Measurements from ENCODE around the gene BRMS1. TPM values are rescaled to one million over a fixed set of nuclear protein-coding genes. Genes with fewer than 3 reads are reported as not detected.
A peak's percentile ranks its signal among the peaks of the same experiment; 100 is the strongest.

The BRMS1 gene
- total RNA-seq, 3 donors from 2014 or later: 35.9 to 47.6 (median 39.3) TPM

DNA sequence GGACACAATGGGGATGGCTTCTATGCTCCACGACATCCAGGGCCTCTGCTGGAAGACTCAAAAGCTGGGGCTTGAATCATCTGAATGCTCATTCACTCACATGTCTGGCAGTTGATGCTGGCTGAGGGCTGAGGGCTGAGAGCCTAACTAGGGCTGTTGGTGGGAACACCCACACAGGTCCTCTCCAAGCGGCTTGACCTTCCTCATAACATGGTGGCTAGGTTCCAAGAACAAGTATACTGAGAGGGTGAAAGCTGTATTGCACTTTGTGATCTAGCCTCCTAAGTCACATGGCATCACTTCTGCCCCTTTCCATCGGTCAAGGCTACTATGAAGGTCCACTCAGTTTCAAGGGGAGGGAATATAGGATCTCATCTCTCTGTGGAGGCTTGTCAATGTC, 45.7 kb downstream of the BRMS1 start:
- DNase-seq: no peak
- Histone ChIP-seq H3K4me1 (ENCODE audit: low read depth) (no peaks in the 10 kb centered on the region), H3K4me3 (no peak overlapping the region), H3K9me3 (no peaks in the 10 kb centered on the region), H3K36me3 (ENCODE audit: low read depth) (no peaks in the 10 kb centered on the region)
- intact Hi-C loops (cut with DNase I, micrococcal nuclease): no loop called here
- ATAC-seq: no peak
- TF ChIP-seq, protein P1, sequence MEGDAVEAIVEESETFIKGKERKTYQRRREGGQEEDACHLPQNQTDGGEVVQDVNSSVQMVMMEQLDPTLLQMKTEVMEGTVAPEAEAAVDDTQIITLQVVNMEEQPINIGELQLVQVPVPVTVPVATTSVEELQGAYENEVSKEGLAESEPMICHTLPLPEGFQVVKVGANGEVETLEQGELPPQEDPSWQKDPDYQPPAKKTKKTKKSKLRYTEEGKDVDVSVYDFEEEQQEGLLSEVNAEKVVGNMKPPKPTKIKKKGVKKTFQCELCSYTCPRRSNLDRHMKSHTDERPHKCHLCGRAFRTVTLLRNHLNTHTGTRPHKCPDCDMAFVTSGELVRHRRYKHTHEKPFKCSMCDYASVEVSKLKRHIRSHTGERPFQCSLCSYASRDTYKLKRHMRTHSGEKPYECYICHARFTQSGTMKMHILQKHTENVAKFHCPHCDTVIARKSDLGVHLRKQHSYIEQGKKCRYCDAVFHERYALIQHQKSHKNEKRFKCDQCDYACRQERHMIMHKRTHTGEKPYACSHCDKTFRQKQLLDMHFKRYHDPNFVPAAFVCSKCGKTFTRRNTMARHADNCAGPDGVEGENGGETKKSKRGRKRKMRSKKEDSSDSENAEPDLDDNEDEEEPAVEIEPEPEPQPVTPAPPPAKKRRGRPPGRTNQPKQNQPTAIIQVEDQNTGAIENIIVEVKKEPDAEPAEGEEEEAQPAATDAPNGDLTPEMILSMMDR (IDR thresholded peaks at IDR 0.05): no peak

DNA sequence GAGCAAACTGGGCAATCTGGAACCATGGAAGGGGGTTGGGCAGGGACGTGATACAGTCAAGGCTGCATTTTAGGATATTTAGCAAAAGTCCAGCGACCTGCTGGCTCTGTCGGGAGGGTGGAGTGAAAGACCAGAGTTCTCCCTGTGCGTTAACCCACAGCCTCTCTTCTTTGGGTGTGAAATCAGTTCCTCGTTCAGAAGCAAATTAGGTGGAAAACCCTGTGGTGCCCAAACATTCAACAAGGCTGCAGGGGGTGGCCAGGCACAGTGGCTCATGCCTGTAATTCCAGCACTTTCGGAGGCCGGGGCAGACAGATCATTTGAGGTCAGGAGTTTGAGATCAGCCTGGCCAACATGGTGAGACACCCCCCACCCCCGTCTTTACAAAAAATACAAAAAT, 47.3 kb downstream of the BRMS1 start:
- Histone ChIP-seq H3K36me3 (ENCODE audit: low read depth) (no peaks in the 10 kb centered on the region), H3K9me3 (no peaks in the 10 kb centered on the region), H3K4me3 (no peak overlapping the region), H3K4me1 (ENCODE audit: low read depth) (no peaks in the 10 kb centered on the region)
- TF ChIP-seq, protein P1 (IDR thresholded peaks at IDR 0.05): no peak
- no peak for ATAC-seq
- intact Hi-C loops (cut with DNase I, micrococcal nuclease): no loop called here
- no peak for DNase-seq

DNA sequence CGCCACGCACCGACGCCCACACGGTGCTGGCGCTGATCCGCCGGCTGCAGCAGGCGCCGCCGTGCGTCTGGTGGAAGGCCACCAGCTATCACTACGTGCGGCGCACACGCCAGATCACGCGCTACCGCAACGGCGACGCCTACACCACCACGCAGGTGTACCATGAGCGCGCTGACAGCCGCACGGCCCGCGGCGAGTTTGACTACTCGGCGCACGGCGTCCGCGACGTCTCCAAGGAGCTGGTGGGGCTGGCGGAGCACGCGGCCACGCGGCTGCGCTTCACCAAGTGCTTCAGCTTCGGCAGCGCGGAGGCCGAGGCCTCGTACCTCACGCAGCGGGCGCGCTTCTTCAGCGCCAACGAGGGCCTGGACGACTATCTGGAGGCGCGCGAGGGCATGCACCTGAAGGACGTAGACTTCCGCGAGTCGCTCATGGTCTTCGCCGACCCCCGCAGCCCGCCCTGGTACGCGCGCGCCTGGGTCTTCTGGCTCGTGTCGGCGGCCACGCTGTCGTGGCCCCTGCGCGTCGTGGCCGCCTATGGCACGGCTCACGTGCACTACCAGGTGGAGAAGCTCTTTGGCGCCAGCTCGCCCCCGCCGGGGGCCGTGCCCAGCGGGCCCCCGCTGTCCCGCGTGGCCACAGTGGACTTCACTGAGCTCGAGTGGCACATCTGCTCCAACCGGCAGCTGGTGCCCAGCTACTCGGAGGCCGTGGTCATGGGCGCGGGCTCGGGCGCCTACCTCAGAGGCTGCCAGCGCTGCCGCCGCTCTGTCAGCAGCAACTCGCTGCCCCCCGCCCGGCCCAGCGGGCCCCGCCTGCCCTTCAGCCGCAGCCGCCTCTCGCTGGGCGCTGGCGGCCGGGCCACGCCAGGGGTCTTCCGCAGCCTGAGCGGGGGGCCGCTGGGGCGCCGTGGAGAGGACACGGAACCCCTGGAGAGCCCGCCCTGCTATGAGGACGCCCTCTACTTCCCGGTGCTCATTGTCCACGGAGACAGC, 50.0 kb downstream of the BRMS1 start:
- ATAC-seq: no peak
- no peak overlapping the region for H3K4me3 ChIP-seq

DNA sequence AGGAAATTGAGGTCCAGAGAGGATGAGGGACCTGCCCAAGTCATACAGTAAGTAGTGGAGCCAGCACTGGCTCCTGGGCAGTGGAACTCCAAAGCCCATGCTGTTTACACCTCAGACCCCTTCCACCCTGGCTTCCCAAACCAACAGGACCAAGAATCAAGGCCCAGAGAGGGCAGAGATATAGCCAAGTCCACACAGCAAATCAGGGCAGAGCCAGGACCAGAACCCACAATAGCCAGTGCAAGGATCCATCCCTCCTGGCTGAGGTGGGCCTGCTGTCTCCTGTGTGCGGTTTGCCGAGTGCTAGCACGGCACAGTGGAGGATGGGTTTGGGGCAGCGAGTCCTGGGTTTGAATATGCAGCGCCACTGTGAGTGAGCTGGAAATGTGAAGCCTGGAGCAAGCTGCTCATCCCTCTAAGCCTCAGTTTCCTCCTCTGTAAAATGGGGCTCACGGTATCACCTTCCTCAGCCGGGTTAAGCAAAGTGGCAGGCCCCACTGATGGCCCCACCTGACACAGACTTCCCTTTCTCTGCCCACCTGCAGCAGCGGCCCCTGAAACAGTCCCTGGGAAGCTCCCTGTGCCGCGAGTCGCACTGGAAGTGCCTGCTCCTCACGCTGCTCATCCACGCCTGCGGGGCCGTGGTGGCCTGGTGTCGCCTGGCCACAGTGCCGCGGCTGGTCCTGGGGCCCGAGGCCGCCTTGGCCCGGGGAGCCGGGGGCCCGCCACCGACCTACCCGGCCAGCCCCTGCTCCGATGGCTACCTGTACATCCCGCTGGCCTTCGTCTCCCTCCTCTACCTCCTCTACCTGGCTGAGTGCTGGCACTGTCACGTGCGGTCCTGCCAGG, 50.9 kb downstream of the BRMS1 start:
- DNase-seq: peak in 1 of 3 donors; percentile 34
- TF ChIP-seq, protein P1 (IDR thresholded peaks at IDR 0.05): no peak
- intact Hi-C loops (cut with DNase I, micrococcal nuclease): no loop called here
- Histone ChIP-seq H3K4me1 (ENCODE audit: low read depth) (peaks cover 19% of the 10 kb centered on the region), H3K9me3 (no peaks in the 10 kb centered on the region), H3K4me3 (no peak overlapping the region), H3K36me3 (ENCODE audit: low read depth) (no peaks in the 10 kb centered on the region)
- no peak for ATAC-seq

More for the DNA sequence above, 50.0 kb downstream of the BRMS1 start:
- DNase-seq: peak in 1 of 3 donors; percentile 50
- intact Hi-C loops (cut with DNase I, micrococcal nuclease): no loop called here
- no peaks in the 10 kb centered on the region for H3K36me3 ChIP-seq (ENCODE audit: low read depth)
- TF ChIP-seq, protein P1 (IDR thresholded peaks at IDR 0.05): no peak
- peaks cover 13% of the 10 kb centered on the region for H3K4me1 ChIP-seq (ENCODE audit: low read depth)
- H3K9me3 ChIP-seq: no peaks in the 10 kb centered on the region

DNA sequence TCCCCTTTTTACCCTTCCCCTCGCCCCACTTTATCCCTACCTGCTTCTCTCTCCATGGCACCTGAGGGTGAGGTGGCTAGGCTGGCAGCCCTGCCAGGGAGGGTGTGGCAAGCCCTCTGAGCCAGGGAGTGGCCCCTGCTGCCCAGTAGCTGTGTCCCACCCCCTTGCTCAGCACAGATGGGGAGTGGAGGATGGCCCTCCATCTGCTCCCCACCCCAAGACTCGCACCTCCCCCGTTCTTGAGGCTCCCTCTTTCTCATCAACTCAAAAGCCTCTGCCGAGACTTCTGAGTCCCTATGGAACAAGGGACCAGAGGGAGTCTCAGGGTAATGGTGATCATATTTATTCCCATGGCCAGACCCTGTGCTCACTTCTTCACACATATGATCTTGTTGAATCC, 51.6 kb downstream of the BRMS1 start:
- no peak overlapping the region for H3K4me3 ChIP-seq
- intact Hi-C loops (cut with DNase I, micrococcal nuclease): no loop called here
- TF ChIP-seq, protein P1 (IDR thresholded peaks at IDR 0.05): no peak
- ATAC-seq: no peak
- no peaks in the 10 kb centered on the region for H3K36me3 ChIP-seq (ENCODE audit: low read depth)
- peak in 1 of 3 donors; percentile 38 for DNase-seq
- H3K4me1 ChIP-seq (ENCODE audit: low read depth): peaks cover 22% of the 10 kb centered on the region
- no peaks in the 10 kb centered on the region for H3K9me3 ChIP-seq
